Right ventricle myocardium inferior (tissue), 1 donor: Measurements from ENCODE around the gene ATP13A4. TPM values are rescaled to one million over a fixed set of nuclear protein-coding genes. Genes with fewer than 3 reads are reported as not detected.
A peak's percentile ranks its signal among the peaks of the same experiment; 100 is the strongest.
"Not testable (repeated sequence)": the region's sequence is repeated elsewhere in the genome, so short reads cannot be mapped to it uniquely, and the experiment has no call there.

Experiments used
- ATAC-seq: fragments of 200-7000 bp; cut with Tn5 transposase; one replicate; pipeline ENCODE4 v1.9.1; 2020; ENCODE audit warnings: mild to moderate bottlenecking, moderate library complexity
- DNase-seq: peaks from one replicate; pipeline ENCODE4 v3.0.0; 2021; ENCODE audit errors: missing footprints
- intact Hi-C: fragments of 100-400 bp; cut with DNase I; formaldehyde crosslinking; loops from one replicate; pipeline ENCODE4 v1.11.0; 2022
- total RNA-seq: library from RNA; stranded (reverse); fragmentation: NEBNext Ultra II Directional; extraction: Animal tissue kit (Norgen Biotek cat#: 25700); gene quantifications from one replicate; pipeline ENCODE4 v1.2.1, GENCODE V29; 2021
- donor health status: DM: no; HTN: yes; CAD: no; lungs with severe emphysema.

Gene ATP13A4
- total RNA-seq, 1 donor from 2014 or later: 0.38 TPM

DNA sequence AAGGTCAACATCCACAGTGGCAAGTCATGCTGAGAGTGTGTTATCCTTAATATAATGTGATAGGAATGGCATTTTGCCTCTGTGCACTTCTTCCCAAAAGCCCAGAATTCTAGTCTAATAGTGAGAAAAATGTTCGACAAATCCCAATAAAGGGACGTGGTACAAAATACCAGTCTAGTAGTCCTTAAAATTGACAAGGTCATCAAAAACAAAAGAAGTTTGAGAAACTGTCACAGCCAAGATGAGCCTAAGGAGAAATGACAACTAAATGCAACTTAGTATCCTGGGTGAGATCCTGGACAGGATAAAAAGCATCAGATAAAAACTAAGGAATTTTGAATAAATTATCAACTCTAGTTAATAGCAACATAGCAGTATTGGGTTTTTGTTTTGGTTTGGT, 14.4 kb upstream of the ATP13A4 start:
- intact Hi-C loops: no loop called here
- DNase-seq (no peak), ATAC-seq (no peak)

DNA sequence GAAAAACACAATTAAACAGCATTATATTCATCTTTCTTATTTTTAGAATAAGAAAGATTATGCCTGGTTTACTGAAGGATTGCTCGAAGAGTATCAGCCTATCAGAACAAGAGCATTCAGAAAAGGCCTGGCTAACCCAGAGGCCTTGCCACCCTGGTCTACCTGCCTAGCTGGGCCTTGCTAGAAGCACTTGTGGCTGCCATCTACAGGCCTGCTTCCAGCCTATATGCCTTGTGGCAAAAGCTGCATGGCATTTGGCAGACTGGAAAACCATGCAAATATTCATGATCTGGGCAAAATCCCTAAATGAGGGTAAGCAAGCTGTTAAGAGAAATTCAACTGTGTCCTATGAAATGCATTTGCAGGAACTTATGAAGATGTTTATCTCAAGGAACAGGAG, 9.3 kb upstream of the ATP13A4 start:
- intact Hi-C loops: no loop called here
- DNase-seq (no peak), ATAC-seq (no peak)

DNA sequence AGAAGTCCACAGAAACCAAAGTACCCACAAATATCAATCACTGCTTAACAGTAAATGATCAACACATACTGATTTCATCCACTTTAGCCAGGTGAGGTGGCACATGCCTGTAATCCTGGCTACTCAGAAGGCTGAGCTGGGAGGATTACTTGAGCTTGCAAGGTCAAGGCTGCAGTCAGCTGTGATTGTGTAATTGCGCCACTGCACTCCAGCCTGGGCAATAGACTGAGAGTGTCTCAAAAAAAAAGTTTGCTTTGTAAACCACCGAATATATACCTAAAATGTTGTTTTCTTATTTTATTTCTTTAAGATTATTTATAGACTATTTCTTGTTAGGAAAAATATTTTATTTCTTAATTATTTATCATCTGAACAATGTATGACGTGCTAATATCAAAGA, 8.7 kb upstream of the ATP13A4 start:
- ATAC-seq (no peak), DNase-seq (no peak)
- intact Hi-C loops: no loop called here

DNA sequence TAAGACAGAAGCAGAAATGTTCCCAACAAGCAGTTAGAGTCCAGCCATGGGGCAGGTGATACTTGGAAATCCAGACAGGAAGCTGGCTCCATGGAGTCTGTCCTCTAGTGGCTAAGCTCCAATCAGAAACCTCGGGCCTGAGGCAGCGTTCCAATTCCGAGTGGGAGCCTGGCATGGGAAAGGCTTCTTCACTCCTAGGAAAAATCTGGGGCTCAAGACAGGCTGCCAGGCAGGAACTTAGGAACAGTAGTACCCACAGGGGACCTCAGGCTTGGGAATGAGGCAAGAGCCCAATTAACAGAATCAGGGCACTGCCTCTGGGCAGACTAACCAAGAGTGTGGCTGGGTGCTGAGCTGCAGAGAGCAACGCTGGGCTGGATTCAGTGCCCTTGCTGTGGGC, 6.2 kb upstream of the ATP13A4 start:
- intact Hi-C loops: no loop called here
- DNase-seq: no peak
- peak; percentile 65 for ATAC-seq

DNA sequence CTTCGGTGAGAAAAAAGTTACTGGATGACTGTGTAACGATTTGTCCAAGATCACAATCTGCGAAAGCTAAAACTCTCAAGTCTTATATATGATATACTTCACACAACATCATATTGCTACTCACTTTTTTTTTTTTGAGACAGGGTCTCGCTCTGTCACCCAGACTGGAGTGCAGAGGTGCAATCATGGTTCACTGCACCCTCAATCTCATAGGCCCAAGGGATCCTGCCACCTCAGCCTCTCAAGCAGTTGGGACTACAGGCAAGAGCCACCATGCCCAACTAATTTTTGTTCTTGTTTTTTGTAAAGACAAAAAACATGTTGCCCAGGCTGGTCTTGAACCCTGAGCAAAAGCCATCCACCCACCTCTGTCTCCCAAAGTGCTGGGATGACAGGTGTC, 5.4 kb upstream of the ATP13A4 start:
- ATAC-seq (no peak), DNase-seq (no peak)
- intact Hi-C loops: no loop called here

DNA sequence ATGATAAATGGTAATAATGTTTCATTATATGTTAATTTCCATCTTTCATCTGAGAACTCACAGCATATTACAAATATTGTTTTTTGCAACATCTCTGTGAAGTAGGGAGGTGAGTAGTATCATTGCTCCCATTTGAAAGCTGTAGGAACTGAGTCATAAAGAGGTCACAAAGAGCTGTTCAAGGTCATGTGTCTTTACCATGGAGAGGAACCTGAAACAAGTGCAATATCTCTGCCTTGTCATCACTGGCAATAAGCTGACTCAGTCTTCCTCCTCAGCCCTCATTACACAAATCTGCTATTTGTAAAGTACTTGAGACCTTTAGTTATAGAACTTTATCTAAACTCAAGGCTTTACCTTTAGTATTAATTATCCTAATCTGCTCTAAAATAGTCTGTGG, 4.4 kb upstream of the ATP13A4 start:
- DNase-seq: no peak
- no peak for ATAC-seq
- intact Hi-C loops: no loop called here

DNA sequence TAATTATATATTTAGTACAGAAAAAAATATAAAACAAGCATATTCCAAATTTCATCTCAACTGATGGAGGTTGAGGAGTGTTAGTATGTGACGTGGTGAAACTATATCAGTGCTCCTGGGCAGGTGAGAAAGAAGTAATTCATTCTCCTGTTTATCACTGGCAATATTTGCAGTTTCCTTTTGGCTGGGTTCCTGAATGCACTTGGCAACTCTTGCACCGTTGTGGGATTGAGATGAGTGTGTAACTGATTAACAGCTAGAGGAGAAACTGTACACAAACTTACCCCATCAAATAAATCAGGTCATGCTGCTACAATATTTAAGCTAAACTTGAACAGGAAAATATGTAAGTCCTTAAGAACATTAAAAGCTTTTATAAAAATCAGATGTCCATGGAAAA, 2.1 kb upstream of the ATP13A4 start:
- DNase-seq (no peak), ATAC-seq (no peak)
- intact Hi-C loops: no loop called here

DNA sequence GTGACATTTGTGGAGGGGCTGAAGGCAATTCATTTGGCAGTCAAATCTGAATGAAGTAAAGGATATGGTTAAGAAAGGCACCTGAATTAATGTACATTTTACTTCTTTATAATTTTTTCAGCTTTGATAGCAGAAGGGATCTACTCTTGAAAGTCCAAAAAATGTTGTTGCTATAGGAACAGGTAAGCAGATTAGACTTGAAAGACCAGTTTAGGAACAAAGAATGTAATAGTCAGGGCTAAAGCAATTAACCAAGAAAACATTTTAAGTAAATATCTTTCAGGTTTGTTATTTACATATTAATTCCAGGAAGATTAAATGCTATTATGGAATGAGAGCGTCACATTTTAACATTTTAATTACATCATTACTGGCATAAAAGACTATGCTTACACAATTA, 1.1 kb downstream of the ATP13A4 start:
- ATAC-seq: no peak
- DNase-seq: no peak
- intact Hi-C loops: no loop called here

DNA sequence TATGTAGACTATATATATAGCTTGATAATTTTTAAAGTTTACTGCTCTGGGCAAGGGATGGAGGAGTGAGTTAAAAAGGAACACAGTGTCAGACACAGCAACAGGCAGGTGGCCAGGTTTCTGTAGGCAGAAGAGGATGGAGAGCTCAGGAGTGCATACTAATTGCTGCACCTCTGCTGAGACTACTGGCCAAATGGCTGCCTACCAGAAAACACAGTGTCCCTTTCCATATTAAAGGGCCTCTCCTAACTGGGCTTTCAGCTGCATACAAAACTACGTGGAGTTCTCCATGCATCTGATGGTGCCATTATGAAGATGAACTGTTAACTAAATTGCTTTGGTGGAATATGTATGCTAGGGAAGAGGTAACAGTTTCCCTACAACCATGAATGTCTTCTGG, 1.8 kb downstream of the ATP13A4 start:
- DNase-seq (no peak), ATAC-seq (no peak)
- intact Hi-C loops: no loop called here

DNA sequence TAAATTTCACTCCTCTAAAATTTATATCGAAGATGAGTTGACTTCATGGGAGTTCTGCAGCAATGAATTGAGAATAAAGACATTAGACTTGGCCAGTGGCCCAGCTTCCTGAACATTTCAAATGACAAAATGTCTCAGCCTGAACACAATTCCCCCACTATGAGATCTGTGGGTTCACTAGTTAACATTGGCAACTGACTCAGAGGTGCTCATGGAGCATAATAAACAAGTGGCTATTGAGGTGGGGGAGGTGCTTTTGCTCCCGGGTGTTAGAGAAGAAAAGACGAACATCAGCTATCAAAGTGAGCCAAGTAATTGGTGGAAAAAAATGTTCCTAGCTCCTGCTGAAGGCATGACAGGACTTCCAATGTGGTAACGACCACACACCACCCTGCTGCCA, 6.3 kb downstream of the ATP13A4 start:
- intact Hi-C loops: no loop called here
- DNase-seq (no peak), ATAC-seq (no peak)

DNA sequence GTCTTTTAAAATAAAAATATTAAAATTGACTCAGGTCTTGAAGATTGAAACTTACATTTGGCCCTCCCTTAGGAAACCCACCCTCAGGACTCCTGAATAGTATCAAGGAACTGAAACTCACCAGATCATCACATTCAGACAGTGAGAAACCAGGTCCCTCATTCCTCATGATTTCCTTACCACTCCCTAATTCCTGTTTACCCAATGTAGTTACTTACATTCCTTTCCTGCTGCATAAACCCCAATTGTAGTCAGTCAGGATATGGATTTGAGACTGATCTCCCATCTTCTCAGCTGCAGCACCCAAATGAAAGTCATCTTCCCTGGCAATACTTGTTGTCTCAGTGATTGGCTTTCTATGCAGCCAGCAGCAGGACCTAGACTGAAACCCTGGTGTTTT, 8.6 kb downstream of the ATP13A4 start:
- DNase-seq: no peak
- intact Hi-C loops: no loop called here
- no peak for ATAC-seq

DNA sequence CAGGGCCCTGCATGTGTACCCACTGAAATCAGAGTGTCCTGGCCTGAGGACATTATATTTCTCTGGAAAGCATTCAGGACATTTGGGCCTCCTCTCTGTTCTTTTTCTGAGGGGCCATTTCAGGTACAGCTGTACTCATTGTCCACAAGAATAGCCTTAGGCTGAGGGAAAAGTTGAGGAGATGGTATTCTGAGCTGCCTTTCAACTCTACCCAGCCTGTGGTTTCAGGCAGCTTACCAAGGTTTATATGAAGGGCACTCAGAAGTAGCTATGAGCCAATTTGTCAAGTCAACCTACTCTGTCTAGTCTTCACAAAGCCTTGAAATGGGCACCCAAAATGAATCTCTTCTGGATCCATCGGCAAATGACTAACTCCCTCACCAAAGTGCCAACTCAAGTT, 9.4 kb downstream of the ATP13A4 start:
- intact Hi-C loops: no loop called here
- no peak for DNase-seq
- no peak for ATAC-seq

DNA sequence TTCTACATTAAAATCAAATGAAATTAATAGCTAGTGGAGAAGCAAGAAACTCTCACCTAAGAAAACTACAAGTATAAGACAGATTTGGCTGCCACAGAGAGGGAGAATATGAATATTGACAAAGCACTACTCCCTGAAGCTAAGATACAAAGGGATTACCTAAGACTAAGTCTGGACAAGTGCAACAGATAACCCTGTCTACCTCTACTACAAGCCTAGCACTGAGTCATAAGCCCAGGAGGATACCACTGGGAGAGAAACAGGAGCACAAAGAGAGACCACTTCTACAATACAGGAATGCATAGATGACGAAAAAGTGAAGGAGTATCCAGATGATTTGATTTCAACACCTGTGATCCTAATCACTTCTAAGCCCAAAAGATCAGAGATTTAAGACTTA, 10.4 kb downstream of the ATP13A4 start:
- intact Hi-C loops: no loop called here
- no peak for ATAC-seq
- no peak for DNase-seq

DNA sequence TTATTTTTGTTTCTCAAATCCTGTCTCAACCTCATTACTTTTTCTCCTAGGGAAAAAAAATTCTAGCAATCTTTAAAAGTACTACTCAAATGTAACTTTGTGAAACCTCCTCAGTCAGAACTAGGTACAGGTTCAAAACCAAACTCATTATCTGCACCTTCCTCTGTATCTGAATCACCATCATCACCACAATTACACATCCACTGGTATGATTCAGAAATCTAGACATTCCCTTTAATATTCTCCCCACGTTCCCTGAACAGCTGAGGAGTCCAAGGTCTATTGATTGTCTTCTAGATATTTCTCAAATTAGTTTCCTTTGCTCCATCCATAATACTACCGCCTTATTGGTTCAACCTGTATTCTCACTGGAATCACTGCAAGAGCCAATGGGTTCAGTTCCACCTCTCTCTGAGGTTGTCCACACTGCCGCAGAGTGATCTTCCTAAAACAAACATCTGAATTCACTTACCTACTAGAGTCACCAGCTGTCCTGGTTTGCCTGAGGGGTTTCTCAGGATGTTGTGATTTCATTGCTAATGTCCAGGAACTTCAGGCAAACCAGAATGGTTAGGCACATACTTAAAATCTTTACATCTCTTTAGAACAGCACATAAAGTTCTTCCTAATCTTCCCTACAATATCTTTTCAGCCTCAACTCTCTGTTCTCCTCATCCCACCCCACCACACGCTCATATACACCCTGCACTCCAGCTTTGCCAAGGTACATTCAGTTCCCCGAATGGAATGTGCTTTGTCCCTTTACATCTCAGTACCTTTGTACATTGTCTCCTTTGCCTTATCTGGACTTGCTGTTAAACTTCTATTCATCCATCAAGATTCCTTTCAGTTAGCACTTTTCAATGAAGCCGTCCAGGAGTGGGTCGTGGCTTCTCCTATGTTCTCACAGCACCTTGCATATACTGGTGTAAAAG, 24.2 kb downstream of the ATP13A4 start:
- intact Hi-C loops: no loop called here
- DNase-seq: no peak
- ATAC-seq: no peak

DNA sequence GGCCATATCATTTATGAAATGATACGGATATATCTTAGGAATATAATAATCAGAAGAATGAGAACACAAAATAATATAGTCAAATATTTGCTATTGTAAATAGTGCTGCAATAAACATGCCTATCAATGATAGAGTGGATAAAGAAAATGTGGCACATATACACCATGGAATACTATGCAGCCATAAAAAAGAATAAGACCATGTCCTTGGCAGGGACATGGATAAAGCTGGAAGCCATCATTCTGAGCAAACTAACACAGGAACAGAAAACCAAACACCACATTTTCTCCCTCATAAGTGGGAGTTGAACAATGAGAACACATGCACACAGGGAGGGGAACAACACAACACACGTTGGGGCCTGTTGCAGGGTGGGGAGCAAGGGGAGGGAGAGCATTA, 28.6 kb downstream of the ATP13A4 start:
- intact Hi-C loops, ATAC-seq, DNase-seq: not testable (repeated sequence)

DNA sequence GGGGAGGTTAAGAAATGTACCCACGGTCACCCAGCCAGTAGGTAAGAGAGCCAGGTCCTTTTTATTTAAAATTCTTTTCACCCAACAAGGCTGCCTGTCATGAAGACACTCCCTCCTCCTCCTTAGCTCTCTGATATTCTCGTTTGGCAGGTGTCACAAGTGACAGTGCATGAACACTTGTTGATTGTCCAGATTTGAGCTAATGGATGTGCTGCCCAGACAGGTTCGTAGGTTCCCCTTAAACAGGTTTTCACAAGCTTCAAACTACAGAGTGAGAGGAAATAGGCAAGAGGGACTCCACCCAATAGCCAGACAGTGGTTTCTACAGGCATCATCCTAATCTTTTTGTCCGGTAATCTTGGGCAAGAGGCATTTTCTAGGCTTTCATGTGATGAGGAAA, 32.2 kb downstream of the ATP13A4 start:
- intact Hi-C loops: no loop called here
- no peak for DNase-seq
- no peak for ATAC-seq

DNA sequence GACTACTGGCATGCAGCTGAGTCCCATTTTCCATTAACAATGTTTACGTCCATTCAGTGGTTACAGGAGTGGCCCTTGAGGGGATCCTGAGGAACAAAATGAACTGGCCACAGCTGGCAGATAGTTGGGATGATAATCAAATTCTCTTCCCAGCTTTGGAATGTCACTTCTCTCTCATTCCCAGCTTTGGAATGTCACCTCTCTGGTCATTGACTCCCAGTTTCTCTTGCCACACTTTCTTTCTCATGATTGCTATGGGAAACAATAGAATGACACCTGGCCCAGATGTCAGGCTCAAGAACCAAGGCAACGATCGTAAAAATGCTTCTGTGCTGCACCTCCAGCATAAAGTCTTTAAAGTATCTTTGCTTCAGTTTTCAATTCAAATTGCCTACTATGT, 34.0 kb downstream of the ATP13A4 start:
- intact Hi-C loops: no loop called here
- ATAC-seq: no peak
- no peak for DNase-seq

DNA sequence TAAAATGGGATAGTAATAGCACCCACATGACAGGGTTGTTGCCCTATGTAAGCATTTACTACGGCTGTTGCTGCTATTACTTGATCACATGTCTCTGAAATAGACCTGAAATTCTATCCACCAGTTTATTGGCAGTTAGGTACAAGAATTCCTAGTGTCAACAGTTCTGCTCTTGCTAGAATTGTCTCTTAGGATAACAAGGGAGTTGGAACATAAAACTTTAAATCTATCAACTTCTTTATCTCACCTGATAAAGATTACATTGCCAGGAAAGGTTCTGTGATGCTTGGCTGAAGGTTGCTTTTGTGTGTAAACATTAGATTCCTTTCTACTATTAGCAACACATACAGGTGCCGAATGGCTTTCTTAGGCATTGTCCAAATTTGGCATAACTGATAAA, 38.7 kb downstream of the ATP13A4 start:
- intact Hi-C loops: no loop called here
- DNase-seq: no peak
- no peak for ATAC-seq

DNA sequence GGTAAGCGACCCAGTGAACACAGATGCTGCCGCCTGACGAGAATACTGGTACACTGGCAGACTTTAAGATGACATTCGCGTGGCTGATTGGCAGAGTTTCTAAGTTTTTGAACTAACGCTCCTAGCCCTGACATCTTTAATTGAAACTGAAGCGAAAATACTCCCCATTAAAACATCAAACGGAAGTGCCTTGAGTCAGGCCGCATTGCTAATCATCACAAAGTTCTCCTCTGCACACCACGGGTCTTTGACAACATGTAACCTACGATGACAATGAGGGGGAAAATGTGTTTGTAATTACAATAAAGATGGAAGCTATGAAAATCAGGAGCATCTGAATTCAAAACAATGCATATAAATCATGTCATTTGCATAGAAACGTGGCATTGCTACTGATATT, 44.5 kb downstream of the ATP13A4 start:
- ATAC-seq (no peak), DNase-seq (no peak)
- intact Hi-C loops: no loop called here

DNA sequence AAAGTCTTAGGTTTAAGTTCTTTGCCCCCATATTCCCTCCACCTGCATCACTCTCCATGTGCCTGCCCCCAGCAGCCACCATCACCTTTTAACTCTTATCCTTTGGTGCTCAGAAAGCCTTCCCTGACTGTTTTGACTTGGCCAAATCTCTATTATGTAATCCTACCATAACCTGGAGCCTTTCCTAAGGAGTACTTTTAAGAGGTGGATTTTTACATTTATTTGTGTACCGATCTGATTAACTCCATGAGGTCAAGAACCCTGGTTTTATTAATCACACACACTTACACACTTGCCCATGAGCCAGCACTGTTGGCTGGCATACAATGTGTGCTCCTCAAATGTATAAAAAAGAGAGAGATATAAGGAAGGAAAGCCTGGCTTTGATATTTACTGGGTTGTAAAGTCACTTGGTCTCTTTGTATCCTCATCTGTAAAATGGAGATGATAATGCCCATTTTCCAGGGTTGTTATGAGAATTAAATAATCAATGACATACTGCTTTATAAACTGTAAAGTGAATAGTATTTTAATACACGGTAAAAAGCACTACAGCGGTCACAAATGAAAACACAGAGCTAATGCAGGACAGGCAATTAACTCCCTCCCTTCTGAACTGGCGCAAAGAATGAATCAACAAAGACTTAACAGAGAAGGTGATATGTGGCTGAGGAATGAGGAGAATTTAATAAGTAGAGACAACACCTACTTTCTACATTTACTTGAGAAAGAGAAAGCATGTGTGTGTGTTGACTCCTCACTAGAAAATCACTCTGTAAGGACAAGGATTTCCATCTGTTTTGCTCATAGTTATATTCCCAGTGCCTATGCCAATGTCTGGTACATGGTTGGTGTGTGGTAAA, 45.4 kb downstream of the ATP13A4 start:
- DNase-seq: no peak
- no peak for ATAC-seq
- intact Hi-C loops: no loop called here
